CD4-positive, alpha-beta memory T cell (primary cell): ENCODE results near the gene MYO9B. TPM values are rescaled to one million over a fixed set of nuclear protein-coding genes. Genes with fewer than 3 reads are reported as not detected.
"Not testable (repeated sequence)": the region's sequence is repeated elsewhere in the genome, so short reads cannot be mapped to it uniquely, and the experiment has no call there.

Source experiments
- CTCF ChIA-PET: fragments of 350-600 bp; sonication (Branson Sonifier 250); formaldehyde crosslinking; loops from one replicate; lab custom pipeline; 2021; ENCODE audit warnings: inconsistent platforms; ENCODE audit not compliant: partially characterized antibody; lab: Charles Lee
- POLR2A ChIA-PET: fragments of 350-600 bp; sonication (Branson Sonifier 250); formaldehyde crosslinking; loops from one replicate; lab custom pipeline; 2021; ENCODE audit not compliant: partially characterized antibody; lab: Charles Lee
- DNase-seq, 5 donors: peaks; one replicate each; pipeline versions ENCODE4 v3.0.0 to v3.0.0-alpha.2; 2020 to 2022; ENCODE audit warnings: mixed read lengths in 1 of 5
- H3K27ac ChIP-seq: one replicate; pipeline ENCODE4 v1.7.0; 2013; ENCODE audit warnings: low read depth, low read length
- H3K27me3 ChIP-seq: 2 replicates; pipeline ENCODE4 v1.7.0; 2013; ENCODE audit warnings: mild to moderate bottlenecking, low read length, moderate library complexity; ENCODE audit not compliant: insufficient read depth
- H3K36me3 ChIP-seq: 2 replicates; pipeline ENCODE4 v1.7.0; 2013; ENCODE audit warnings: mild to moderate bottlenecking, low read length, moderate library complexity; ENCODE audit not compliant: insufficient read depth
- H3K4me1 ChIP-seq: 2 replicates; pipeline ENCODE4 v1.7.0; 2013; ENCODE audit warnings: mild to moderate bottlenecking, low read length, moderate library complexity; ENCODE audit not compliant: insufficient read depth
- H3K4me3 ChIP-seq, 2 donors: one replicate each; pipeline ENCODE4 v1.7.0; 2013; ENCODE audit warnings: low read length in 2 of 2, mild to moderate bottlenecking in 1 of 2
- H3K9me3 ChIP-seq, 2 donors: one replicate each; pipeline ENCODE4 v1.7.0; 2013; ENCODE audit warnings: low read length in 2 of 2, control low read depth in 1 of 2; ENCODE audit not compliant: control insufficient read depth in 1 of 2
- H3K27ac Mint-ChIP-seq, 7 donors: one replicate each; pipeline ENCODE4 v1.8.0; 2020 to 2021; ENCODE audit warnings: mixed read lengths in 7 of 7, mild to moderate bottlenecking in 6 of 7, inconsistent platforms in 3 of 7, moderate library complexity in 3 of 7
- H3K27me3 Mint-ChIP-seq, 2 donors: one replicate each; pipeline ENCODE4 v1.8.0; 2020 to 2021; ENCODE audit warnings: mixed read lengths in 2 of 2
- H3K36me3 Mint-ChIP-seq, 2 donors: one replicate each; pipeline ENCODE4 v1.8.0; 2020 to 2021; ENCODE audit warnings: mixed read lengths in 2 of 2, inconsistent platforms in 1 of 2, mild to moderate bottlenecking in 1 of 2
- H3K4me1 Mint-ChIP-seq, 4 donors: one replicate each; pipeline ENCODE4 v1.8.0; 2020 to 2021; ENCODE audit warnings: mixed read lengths in 4 of 4, mild to moderate bottlenecking in 1 of 4
- H3K4me3 Mint-ChIP-seq, 8 donors: one replicate each; pipeline ENCODE4 v1.8.0; 2020 to 2021; ENCODE audit warnings: mixed read lengths in 8 of 8, mild to moderate bottlenecking in 7 of 8, moderate library complexity in 6 of 8, inconsistent platforms in 3 of 8
- H3K9me3 Mint-ChIP-seq, 8 donors: one replicate each; pipeline ENCODE4 v1.8.0; 2020 to 2021; ENCODE audit warnings: mixed read lengths in 8 of 8, mild to moderate bottlenecking in 5 of 8, inconsistent platforms in 3 of 8, moderate library complexity in 1 of 8
- intact Hi-C: fragments of 100-400 bp; cut with micrococcal nuclease; formaldehyde crosslinking; loops from one replicate; pipeline ENCODE4 v1.15.1; 2023
- polyA plus RNA-seq, 2 donors: library from polyadenylated mRNA; unstranded; fragments of 300-500 nt; fragmentation: Illumina TruSeq; gene quantifications; one replicate each; pipeline ENCODE4 v1.2.3, GENCODE V29; 2021
- total RNA-seq, 2 experiments: library from RNA; stranded (reverse); gene quantifications; one replicate each; pipeline ENCODE4 v1.2.3, GENCODE V29; 2021

The MYO9B gene
- total and polyA plus RNA-seq, 4 experiments from 2014 or later, result 1.3 to 181 (median 101) TPM

GRCh38 chr19:17191736-17192135, 116.2 kb downstream of the MYO9B start:
- H3K36me3 ChIP-seq, result peaks cover 63% of the 10 kb centered on the region
- H3K4me3 ChIP-seq, H3K27me3 ChIP-seq, H3K27me3 Mint-ChIP-seq, intact Hi-C loops, POLR2A ChIA-PET, CTCF ChIA-PET, H3K27ac Mint-ChIP-seq, DNase-seq, H3K27ac ChIP-seq, H3K9me3 Mint-ChIP-seq, H3K4me3 Mint-ChIP-seq, H3K9me3 ChIP-seq, H3K4me1 ChIP-seq, H3K4me1 Mint-ChIP-seq: not testable (repeated sequence)
- H3K36me3 Mint-ChIP-seq, result peaks cover 31 to 51% of the 10 kb centered on the region in 2 donors

GRCh38 chr19:17192751-17193150, 117.2 kb downstream of the MYO9B start:
- Histone ChIP-seq H3K36me3 (peaks cover 59% of the 10 kb centered on the region), H3K9me3 (no peaks in the 10 kb centered on the region), H3K4me3 (no peak overlapping the region), H3K27ac (no peak overlapping the region), H3K4me1 (no peaks in the 10 kb centered on the region), H3K27me3 (no peaks in the 10 kb centered on the region)
- peaks cover 37 to 51% of the 10 kb centered on the region in 2 donors for H3K36me3 Mint-ChIP-seq
- H3K27ac Mint-ChIP-seq, result no peak overlapping the region
- DNase-seq, result no peak
- no peaks in the 10 kb centered on the region for H3K27me3 Mint-ChIP-seq
- peaks cover 0 to 4% (median 2%) of the 10 kb centered on the region in 4 donors for H3K4me1 Mint-ChIP-seq
- ChIA-PET POLR2A (interaction anchor here (0.6 kb wide), 1 partner anchor 125 kb away, joined by 3 read pairs; no protein-coding TSS in a partner anchor), CTCF (interaction anchor here (0.9 kb wide), 1 partner anchor 9 kb away, joined by 3 read pairs; no protein-coding TSS in a partner anchor)
- H3K9me3 Mint-ChIP-seq, result peaks cover 0 to 2% (median 0%) of the 10 kb centered on the region in 8 donors
- H3K4me3 Mint-ChIP-seq, result no peak overlapping the region
- intact Hi-C loops, result no loop called here

- H3K9me3 ChIP-seq, result no peaks in the 10 kb centered on the region
- peaks cover 0 to 4% (median 2%) of the 10 kb centered on the region in 4 donors for H3K4me1 Mint-ChIP-seq
- no peak overlapping the region for H3K4me3 ChIP-seq
- H3K27ac ChIP-seq, result no peak overlapping the region
- H3K27me3 ChIP-seq, result no peaks in the 10 kb centered on the region
- no peak for DNase-seq
- intact Hi-C loops, result no loop called here
- H3K4me1 ChIP-seq, result no peaks in the 10 kb centered on the region
- H3K9me3 Mint-ChIP-seq, result peaks cover 0 to 4% (median 0%) of the 10 kb centered on the region in 8 donors
- H3K27ac Mint-ChIP-seq, result peak overlapping the region in 2 of 7 donors; percentile 31 to 42
- ChIA-PET POLR2A (no interaction called here), CTCF (no interaction called here)
- H3K27me3 Mint-ChIP-seq, result no peaks in the 10 kb centered on the region
- H3K36me3 Mint-ChIP-seq, result peaks cover 47 to 55% of the 10 kb centered on the region in 2 donors
- peaks cover 54% of the 10 kb centered on the region for H3K36me3 ChIP-seq
- no peak overlapping the region for H3K4me3 Mint-ChIP-seq
Measured at GRCh38 chr19:17194608-17195007, 119.0 kb downstream of the MYO9B start.

- intact Hi-C loops, result no loop called here
- Histone ChIP-seq H3K4me1 (no peaks in the 10 kb centered on the region), H3K9me3 (no peaks in the 10 kb centered on the region), H3K27ac (no peak overlapping the region), H3K27me3 (no peaks in the 10 kb centered on the region), H3K4me3 (no peak overlapping the region), H3K36me3 (peaks cover 57% of the 10 kb centered on the region)
- Mint-ChIP-seq H3K36me3 (peaks cover 49 to 57% of the 10 kb centered on the region in 2 donors), H3K4me1 (peaks cover 0 to 4% (median 2%) of the 10 kb centered on the region in 4 donors), H3K27me3 (no peaks in the 10 kb centered on the region), H3K27ac (no peak overlapping the region), H3K4me3 (no peak overlapping the region), H3K9me3 (peaks cover 0 to 4% (median 0%) of the 10 kb centered on the region in 8 donors)
- CTCF ChIA-PET, result no interaction called here
- POLR2A ChIA-PET, result no interaction called here
- DNase-seq, result no peak
Measured at GRCh38 chr19:17195106-17195505, 119.5 kb downstream of the MYO9B start.

GRCh38 chr19:17196610-17197009, 121.0 kb downstream of the MYO9B start:
- peaks cover 49 to 61% of the 10 kb centered on the region in 2 donors for H3K36me3 Mint-ChIP-seq
- no peaks in the 10 kb centered on the region for H3K27me3 Mint-ChIP-seq
- Histone ChIP-seq H3K4me1 (no peaks in the 10 kb centered on the region), H3K27me3 (no peaks in the 10 kb centered on the region), H3K27ac (no peak overlapping the region), H3K4me3 (no peak overlapping the region), H3K9me3 (no peaks in the 10 kb centered on the region), H3K36me3 (peaks cover 59% of the 10 kb centered on the region)
- POLR2A ChIA-PET, result no interaction called here
- no peak for DNase-seq
- CTCF ChIA-PET, result interaction anchor here (0.7 kb wide), 1 partner anchor 10 kb away, joined by 3 read pairs; no protein-coding TSS in a partner anchor
- peaks cover 0 to 4% (median 0%) of the 10 kb centered on the region in 8 donors for H3K9me3 Mint-ChIP-seq
- intact Hi-C loops, result no loop called here
- H3K27ac Mint-ChIP-seq, result peak overlapping the region in 5 of 7 donors; percentile 17 to 80 (median 70)
- H3K4me1 Mint-ChIP-seq, result peaks cover 0 to 4% (median 2%) of the 10 kb centered on the region in 4 donors
- no peak overlapping the region for H3K4me3 Mint-ChIP-seq

GRCh38 chr19:17197666-17198065, 122.1 kb downstream of the MYO9B start:
- peak overlapping the region in 1 of 7 donors; percentile 30 for H3K27ac Mint-ChIP-seq
- H3K4me1 Mint-ChIP-seq, result peaks cover 0 to 7% (median 2%) of the 10 kb centered on the region in 4 donors
- ChIA-PET POLR2A (no interaction called here), CTCF (no interaction called here)
- no peak overlapping the region for H3K27ac ChIP-seq
- no peaks in the 10 kb centered on the region for H3K9me3 ChIP-seq
- peaks cover 0 to 9% (median 0%) of the 10 kb centered on the region in 8 donors for H3K9me3 Mint-ChIP-seq
- H3K36me3 ChIP-seq, result peaks cover 63% of the 10 kb centered on the region
- H3K4me3 Mint-ChIP-seq, result no peak overlapping the region
- H3K36me3 Mint-ChIP-seq, result peaks cover 60 to 70% of the 10 kb centered on the region in 2 donors
- no peak for DNase-seq
- H3K27me3 Mint-ChIP-seq, result no peaks in the 10 kb centered on the region
- H3K4me1 ChIP-seq, result no peaks in the 10 kb centered on the region
- H3K27me3 ChIP-seq, result no peaks in the 10 kb centered on the region
- intact Hi-C loops, result no loop called here
- no peak overlapping the region for H3K4me3 ChIP-seq

- Mint-ChIP-seq H3K4me1 (peaks cover 0 to 7% (median 3%) of the 10 kb centered on the region in 4 donors), H3K27ac (peak overlapping the region in 1 of 7 donors; percentile 29), H3K4me3 (no peak overlapping the region), H3K9me3 (peaks cover 0 to 7% (median 0%) of the 10 kb centered on the region in 8 donors), H3K36me3 (peaks cover 57 to 70% of the 10 kb centered on the region in 2 donors), H3K27me3 (no peaks in the 10 kb centered on the region)
- Histone ChIP-seq H3K36me3 (peaks cover 43% of the 10 kb centered on the region), H3K4me3 (no peak overlapping the region), H3K4me1 (no peaks in the 10 kb centered on the region), H3K9me3 (no peaks in the 10 kb centered on the region), H3K27me3 (no peaks in the 10 kb centered on the region), H3K27ac (no peak overlapping the region)
- no peak for DNase-seq
- POLR2A ChIA-PET, result no interaction called here
- CTCF ChIA-PET, result interaction anchor here (1.1 kb wide), 1 partner anchor 14 kb away, joined by 3 read pairs; no protein-coding TSS in a partner anchor
- intact Hi-C loops, result no loop called here
Measured at GRCh38 chr19:17200408-17201079, 125.0 kb downstream of the MYO9B start.
